Suprapubic skin (tissue), 4 donors: Measurements from ENCODE around the gene CHCHD4.

Source experiments
- EP300 ChIP-seq: sonication (generic); formaldehyde crosslinking; IDR thresholded peaks from one replicate; pipeline ENCODE4 v1.6.1; 2017; ENCODE audit warnings: antibody characterized with exemption
- POLR2A ChIP-seq, 2 donors: fragments of 450-650 bp; IDR thresholded peaks; one replicate each; pipeline ENCODE4 v1.6.1; 2017; ENCODE audit warnings: antibody characterized with exemption in 2 of 2, mild to moderate bottlenecking in 2 of 2, moderate library complexity in 2 of 2
- POLR2AphosphoS5 ChIP-seq, 3 donors: sonication (generic); formaldehyde crosslinking; IDR thresholded peaks; one replicate each; pipeline ENCODE4 v1.6.1; 2017; ENCODE audit warnings: antibody characterized with exemption in 3 of 3
- TF ChIP-seq, protein P1 (sequence below), 2 donors: fragments of 200-600 bp in 1 of 2; fragments of 450-650 bp in 1 of 2; sonication (generic) in 1 of 2; IDR thresholded peaks; one replicate each; pipeline ENCODE4 v1.5.1; 2016 to 2019; ENCODE audit warnings: antibody characterized with exemption in 2 of 2, mild to moderate bottlenecking in 1 of 2, moderate library complexity in 1 of 2

DNA sequence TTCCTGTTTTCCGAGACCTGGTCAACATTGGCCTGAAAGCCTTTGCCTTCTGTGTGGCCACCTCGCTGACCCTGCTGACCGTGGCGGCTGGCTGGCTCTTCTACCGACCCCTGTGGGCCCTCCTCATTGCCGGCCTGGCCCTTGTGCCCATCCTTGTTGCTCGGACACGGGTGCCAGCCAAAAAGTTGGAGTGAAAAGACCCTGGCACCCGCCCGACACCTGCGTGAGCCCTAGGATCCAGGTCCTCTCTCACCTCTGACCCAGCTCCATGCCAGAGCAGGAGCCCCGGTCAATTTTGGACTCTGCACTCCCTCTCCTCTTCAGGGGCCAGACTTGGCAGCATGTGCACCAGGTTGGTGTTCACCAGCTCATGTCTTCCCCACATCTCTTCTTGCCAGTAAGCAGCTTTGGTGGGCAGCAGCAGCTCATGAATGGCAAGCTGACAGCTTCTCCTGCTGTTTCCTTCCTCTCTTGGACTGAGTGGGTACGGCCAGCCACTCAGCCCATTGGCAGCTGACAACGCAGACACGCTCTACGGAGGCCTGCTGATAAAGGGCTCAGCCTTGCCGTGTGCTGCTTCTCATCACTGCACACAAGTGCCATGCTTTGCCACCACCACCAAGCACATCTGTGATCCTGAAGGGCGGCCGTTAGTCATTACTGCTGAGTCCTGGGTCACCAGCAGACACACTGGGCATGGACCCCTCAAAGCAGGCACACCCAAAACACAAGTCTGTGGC is 17.1 kb upstream of the CHCHD4 start:
- TF ChIP-seq, protein P1, sequence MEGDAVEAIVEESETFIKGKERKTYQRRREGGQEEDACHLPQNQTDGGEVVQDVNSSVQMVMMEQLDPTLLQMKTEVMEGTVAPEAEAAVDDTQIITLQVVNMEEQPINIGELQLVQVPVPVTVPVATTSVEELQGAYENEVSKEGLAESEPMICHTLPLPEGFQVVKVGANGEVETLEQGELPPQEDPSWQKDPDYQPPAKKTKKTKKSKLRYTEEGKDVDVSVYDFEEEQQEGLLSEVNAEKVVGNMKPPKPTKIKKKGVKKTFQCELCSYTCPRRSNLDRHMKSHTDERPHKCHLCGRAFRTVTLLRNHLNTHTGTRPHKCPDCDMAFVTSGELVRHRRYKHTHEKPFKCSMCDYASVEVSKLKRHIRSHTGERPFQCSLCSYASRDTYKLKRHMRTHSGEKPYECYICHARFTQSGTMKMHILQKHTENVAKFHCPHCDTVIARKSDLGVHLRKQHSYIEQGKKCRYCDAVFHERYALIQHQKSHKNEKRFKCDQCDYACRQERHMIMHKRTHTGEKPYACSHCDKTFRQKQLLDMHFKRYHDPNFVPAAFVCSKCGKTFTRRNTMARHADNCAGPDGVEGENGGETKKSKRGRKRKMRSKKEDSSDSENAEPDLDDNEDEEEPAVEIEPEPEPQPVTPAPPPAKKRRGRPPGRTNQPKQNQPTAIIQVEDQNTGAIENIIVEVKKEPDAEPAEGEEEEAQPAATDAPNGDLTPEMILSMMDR (IDR thresholded peaks at IDR 0.05) = no peak
- no peak for TF ChIP-seq POLR2A (IDR thresholded peaks at IDR 0.05)
- no peak for TF ChIP-seq POLR2AphosphoS5 (IDR thresholded peaks at IDR 0.05)
- TF ChIP-seq EP300 = no peak
